ENCODE data around the gene CHST2.

CHST2 gene

DNA sequence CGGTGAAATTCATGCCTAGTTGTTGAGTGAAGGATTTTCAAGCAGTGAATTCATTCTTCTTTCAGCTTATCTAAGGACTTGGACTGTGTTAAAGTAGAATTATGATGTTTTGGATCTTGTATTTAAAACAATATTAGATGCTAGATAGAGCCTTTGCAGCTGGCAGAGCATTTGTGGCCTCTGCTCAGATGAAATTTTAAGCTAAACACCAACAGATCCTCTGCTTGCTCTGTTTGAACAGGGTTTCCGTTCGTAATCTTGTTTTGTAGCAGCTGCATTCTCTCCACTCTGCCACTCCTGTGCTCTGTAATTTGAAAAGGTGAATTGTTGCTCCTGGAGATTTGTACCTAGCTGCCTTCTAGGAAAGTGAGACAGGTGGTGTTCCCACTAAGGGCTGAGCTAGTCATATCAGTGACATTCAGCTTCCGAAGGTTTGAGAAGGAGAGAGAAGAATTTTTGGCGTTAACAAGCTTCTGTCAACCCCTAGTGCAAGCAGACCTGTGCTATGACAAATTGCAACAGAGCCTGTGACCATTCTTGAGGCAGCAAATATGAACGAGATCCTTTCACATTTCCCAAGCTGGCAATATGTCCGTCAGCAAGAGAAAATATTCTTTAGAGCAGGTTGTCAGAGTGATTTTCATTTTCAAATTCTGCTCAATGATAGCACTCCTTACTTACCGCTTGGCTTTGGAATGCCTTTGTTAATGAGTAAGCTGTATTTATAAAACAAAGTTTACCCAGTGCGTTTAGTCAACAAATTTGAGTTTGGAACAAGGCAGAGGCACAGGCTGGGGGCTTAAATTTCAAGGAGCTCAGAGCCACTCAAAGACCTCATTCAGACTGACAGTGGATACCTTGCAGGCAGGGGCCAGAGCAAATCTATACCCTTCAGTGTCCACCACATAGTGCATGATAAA, 5.3 kb downstream of the CHST2 start:
- no peak overlapping the region for H3K4me3 ChIP-seq (ENCODE audit: low read depth, low read length)
- TF ChIP-seq, protein P1, sequence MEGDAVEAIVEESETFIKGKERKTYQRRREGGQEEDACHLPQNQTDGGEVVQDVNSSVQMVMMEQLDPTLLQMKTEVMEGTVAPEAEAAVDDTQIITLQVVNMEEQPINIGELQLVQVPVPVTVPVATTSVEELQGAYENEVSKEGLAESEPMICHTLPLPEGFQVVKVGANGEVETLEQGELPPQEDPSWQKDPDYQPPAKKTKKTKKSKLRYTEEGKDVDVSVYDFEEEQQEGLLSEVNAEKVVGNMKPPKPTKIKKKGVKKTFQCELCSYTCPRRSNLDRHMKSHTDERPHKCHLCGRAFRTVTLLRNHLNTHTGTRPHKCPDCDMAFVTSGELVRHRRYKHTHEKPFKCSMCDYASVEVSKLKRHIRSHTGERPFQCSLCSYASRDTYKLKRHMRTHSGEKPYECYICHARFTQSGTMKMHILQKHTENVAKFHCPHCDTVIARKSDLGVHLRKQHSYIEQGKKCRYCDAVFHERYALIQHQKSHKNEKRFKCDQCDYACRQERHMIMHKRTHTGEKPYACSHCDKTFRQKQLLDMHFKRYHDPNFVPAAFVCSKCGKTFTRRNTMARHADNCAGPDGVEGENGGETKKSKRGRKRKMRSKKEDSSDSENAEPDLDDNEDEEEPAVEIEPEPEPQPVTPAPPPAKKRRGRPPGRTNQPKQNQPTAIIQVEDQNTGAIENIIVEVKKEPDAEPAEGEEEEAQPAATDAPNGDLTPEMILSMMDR (IDR thresholded peaks at IDR 0.05; ENCODE audit: low read depth, low read length) = no peak
- no peak for TF ChIP-seq POLR2A (IDR thresholded peaks at IDR 0.05; ENCODE audit: extremely low read depth, insufficient read length)
- TF ChIP-seq, protein P2, sequence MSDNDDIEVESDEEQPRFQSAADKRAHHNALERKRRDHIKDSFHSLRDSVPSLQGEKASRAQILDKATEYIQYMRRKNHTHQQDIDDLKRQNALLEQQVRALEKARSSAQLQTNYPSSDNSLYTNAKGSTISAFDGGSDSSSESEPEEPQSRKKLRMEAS (IDR thresholded peaks at IDR 0.05; ENCODE audit: low read depth, low read length) = no peak
- no peak for TF ChIP-seq MYC (IDR thresholded peaks at IDR 0.05; ENCODE audit: low read depth, low read length)
- no peak for DNase-seq (ENCODE audit: low read depth)

DNA sequence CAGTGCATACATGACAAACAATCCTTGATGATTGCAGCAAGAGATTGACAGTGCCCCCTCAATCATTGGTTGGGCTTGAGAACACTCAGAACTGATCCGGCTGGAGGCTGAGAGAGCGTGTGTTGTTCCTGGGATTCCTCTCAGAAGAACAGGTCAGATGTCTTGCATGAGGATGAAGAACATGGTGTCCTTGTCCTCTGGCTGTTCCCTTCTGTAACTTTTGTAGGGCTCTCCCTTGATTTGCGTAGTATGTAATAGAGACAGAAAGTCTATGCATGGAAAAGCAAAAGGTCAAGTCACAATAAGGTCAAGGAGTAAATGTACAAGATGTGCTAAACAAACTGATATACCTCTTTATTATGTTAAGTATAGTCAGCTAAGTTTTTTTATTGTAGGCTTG, 8.2 kb downstream of the CHST2 start:
- TF ChIP-seq, protein P2 (IDR thresholded peaks at IDR 0.05; ENCODE audit: low read depth, low read length) = no peak
- TF ChIP-seq MYC (IDR thresholded peaks at IDR 0.05; ENCODE audit: low read depth, low read length) = no peak
- no peak for DNase-seq (ENCODE audit: low read depth)
- no peak overlapping the region for H3K4me3 ChIP-seq (ENCODE audit: low read depth, low read length)

DNA sequence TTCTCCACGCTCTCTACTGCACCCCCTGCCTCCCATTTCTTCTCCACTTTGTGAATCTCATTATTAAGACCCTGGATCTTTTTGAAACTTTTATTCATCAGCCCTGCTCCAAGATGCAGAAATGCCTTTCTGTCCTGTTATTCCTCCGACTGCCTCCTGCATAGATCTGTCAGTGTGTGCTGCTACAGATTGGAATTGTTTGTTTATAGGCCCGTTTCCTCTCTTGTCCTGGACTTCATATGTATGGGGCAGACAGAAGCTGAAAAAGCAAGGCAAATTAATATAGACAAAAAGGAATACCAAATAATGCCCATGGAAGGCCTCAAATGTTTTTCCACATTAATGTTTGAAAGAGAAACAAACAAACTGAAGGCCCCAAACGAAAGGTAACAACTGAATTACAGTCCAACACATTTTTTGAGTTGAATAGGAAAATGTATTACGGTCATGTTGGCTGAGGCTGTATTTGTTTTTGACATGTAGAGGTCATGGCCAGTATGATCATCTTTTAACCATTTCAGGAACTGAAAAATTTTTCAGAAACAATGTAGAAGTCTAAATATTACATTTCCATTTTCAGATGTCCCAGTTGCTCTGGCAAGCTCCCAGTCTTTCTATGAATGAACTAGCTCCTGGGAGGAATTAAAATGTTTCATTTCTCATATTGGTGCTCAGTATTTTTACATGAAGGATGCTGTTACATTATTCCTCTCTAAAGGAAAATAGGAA, 8.8 kb downstream of the CHST2 start:
- TF ChIP-seq, protein P1 (IDR thresholded peaks at IDR 0.05; ENCODE audit: low read depth, low read length) = no peak
- TF ChIP-seq POLR2A (IDR thresholded peaks at IDR 0.05; ENCODE audit: extremely low read depth, insufficient read length) (no peak), MYC (IDR thresholded peaks at IDR 0.05; ENCODE audit: low read depth, low read length) (no peak)
- TF ChIP-seq, protein P2 (IDR thresholded peaks at IDR 0.05; ENCODE audit: low read depth, low read length) = no peak
- no peak overlapping the region for H3K4me3 ChIP-seq (ENCODE audit: low read depth, low read length)

DNA sequence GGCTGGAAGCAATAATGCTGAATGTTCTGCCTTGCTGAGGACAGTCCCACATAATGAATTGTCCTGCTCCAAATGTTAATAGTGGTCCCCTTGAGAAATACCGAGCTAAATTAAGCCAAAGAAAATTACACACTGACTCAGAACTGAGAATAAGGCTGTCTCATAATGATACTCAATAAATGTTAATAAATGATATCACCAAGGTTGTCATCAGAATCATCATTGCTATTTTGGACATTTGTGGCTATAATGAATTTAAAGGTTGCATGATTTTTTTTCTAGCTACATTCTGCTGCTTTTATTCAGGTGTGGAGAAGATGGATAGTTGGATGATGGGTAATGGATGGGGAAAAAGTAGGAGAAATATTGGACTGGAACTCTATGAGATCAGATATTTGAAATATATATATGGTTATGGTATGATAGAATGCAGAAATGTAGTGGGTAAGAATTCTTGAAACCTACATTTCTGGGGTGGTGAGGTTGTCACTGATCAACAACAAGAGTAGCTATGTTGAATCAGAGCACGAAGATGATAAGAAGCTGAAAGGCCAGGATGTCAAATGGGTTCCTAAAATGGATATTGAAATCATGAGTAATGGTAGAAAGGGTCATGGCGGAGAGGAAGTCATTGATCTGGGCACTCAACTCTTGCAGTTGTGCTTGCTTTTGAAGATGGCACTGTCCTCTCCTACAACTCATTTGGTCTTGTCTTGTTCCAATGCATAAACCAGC, 12.8 kb downstream of the CHST2 start:
- no peak for DNase-seq (ENCODE audit: low read depth)
- no peak overlapping the region for H3K4me3 ChIP-seq (ENCODE audit: low read depth, low read length)
- TF ChIP-seq, protein P2 (IDR thresholded peaks at IDR 0.05; ENCODE audit: low read depth, low read length) = no peak
- TF ChIP-seq, protein P1 (IDR thresholded peaks at IDR 0.05; ENCODE audit: low read depth, low read length) = no peak
- no peak for TF ChIP-seq MYC (IDR thresholded peaks at IDR 0.05; ENCODE audit: low read depth, low read length)

More for the DNA sequence above, 8.8 kb downstream of the CHST2 start:
- DNase-seq (ENCODE audit: low read depth) = no peak

DNA sequence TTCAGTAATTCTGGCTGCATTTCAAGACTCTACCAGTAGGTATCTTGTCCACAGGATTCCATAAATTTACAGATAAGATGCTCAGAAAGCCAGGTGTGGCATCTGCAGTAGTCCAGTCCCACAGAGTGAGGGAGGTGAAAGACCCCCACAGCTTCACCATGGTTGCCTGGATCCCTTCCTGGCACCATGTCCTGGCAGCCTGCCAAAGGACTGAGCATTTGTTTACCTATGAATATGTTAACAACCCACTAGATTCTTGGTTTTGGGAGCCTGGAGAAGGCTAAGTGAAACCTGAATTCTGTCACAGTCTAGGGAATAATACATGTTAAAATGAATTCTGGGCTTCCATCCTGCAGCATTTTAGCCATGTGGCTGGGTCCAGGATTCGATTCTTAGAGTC, 14.9 kb downstream of the CHST2 start:
- no peak for TF ChIP-seq MYC (IDR thresholded peaks at IDR 0.05; ENCODE audit: low read depth, low read length)
- no peak overlapping the region for H3K4me3 ChIP-seq (ENCODE audit: low read depth, low read length)
- no peak for DNase-seq (ENCODE audit: low read depth)

DNA sequence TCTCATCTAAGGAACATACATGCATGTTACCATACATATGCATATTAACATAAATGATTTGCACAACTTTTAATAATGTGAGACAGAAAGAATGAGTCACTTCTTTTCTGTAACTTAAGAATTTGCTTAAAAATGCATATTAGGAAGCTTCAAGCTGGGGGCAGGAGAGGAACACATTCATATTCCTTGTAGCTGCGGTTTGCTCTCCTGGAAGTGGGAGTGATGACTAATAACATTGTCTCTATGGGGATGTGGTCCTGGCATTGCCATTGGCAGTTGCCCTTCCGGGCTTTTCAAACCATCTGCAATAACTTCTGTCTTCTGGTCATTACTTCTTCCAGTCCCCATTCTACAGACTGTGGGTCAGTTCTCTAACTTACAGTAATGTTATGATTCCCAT, 15.6 kb downstream of the CHST2 start:
- peak; percentile 91 for DNase-seq (ENCODE audit: low read depth)
- TF ChIP-seq, protein P1 (IDR thresholded peaks at IDR 0.05; ENCODE audit: low read depth, low read length) = no peak
- TF ChIP-seq, protein P2 (IDR thresholded peaks at IDR 0.05; ENCODE audit: low read depth, low read length) = no peak
- no peak for TF ChIP-seq MYC (IDR thresholded peaks at IDR 0.05; ENCODE audit: low read depth, low read length)
- H3K4me3 ChIP-seq (ENCODE audit: low read depth, low read length) = no peak overlapping the region
